Measurements from ENCODE around the gene SLC35E2B.

Gene SLC35E2B

DNA sequence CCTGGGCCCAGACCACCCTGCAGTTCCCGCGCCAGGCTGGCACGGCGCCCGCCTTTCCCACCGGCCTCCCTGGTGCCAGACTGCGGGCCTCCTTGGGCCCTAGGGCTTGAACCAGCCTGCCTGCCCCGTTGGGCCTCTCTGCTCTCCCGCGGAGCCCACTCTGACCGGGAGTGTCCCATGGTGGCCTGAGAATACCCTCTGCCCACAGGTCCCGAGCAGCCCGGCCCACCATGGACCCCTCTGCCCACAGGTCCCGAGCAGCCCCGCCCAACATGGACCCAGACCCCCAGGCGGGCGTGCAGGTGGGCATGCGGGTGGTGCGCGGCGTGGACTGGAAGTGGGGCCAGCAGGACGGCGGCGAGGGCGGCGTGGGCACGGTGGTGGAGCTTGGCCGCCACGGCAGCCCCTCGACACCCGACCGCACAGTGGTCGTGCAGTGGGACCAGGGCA is 69.4 kb downstream of the SLC35E2B start:
- no peak for DNase-seq

- no peak for DNase-seq
Observed at GRCh38 chr1:1622788-1623094, 69.9 kb downstream of the SLC35E2B start.

DNA sequence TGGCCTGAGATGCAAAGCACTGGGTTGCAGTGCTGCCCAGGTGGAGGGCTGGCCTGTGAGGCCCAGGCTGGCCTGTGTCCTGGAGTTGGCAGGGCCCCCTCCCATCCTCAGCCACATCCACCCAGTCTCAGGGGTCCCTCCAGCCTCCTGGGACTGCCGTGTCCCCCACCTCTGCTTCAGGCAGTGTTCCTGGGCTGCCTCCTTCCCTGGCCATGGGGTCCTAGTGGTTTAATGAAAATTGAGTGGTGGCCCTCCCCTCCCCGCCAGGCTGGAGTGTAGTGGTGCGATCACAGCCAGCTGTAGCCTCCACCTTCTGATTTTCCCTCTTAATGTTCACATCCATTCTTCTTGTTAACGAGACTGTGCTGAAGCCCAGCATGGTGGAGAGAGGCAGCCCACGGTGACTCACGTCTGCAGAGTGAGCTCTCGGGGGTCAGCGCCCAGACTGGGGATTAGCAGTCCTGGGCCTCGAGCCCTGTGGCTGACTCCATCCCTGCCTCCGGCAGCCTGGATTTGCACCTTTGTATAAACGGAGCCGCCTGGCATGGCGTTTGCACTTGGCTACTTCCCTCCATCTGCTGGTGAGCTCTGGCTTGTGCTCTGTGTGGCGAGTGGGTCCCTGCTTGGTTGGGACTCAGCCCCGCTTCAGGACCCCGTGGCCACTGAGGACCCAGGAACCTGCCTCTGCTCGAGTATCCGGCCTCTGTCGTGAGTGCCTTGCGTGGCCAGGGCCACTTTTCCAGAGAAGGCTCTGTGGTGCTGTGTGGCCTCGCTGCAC is 70.4 kb downstream of the SLC35E2B start:
- DNase-seq, result no peak

DNA sequence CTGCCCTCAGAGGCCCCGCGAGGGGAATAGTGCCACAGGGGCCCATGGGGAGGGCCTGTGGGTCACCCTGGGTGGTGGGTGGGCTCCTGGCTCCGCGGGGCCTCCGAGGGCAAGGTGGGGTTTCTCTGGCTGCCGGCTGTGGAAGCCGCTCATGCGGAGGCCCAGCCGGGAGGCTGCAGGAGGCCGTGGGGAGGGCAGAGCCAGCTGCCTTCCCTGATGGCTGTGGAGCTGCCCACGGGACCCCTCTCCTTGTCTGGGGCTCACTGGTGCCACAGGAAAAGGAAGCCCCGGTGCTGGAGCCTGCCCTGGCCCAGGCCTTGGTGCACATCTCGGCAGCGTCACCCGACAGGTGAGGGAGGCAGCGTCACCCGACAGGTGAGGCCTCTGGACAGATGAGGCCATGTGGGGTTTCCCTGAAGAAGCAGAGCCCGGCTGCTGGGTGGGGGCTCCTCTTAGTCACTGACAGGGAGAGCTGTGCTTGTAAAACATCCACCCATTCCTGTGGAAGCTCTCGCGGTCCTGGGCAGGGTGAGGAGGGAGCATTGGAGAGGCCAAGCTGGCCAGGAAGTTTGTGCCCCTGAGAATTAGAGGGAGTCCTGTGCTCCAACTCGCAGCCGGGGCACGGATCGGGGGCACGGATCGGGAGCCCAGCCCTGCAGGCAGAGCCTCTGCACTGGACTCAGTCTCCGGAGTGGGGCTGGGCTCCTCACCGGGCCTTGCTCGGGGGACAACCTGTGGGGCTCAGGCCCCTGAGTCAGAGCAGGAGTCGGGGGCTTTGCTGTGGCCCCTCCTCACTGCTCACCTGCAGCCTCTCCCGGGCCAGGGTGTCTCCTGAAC is 71.2 kb downstream of the SLC35E2B start:
- DNase-seq, result no peak

DNA sequence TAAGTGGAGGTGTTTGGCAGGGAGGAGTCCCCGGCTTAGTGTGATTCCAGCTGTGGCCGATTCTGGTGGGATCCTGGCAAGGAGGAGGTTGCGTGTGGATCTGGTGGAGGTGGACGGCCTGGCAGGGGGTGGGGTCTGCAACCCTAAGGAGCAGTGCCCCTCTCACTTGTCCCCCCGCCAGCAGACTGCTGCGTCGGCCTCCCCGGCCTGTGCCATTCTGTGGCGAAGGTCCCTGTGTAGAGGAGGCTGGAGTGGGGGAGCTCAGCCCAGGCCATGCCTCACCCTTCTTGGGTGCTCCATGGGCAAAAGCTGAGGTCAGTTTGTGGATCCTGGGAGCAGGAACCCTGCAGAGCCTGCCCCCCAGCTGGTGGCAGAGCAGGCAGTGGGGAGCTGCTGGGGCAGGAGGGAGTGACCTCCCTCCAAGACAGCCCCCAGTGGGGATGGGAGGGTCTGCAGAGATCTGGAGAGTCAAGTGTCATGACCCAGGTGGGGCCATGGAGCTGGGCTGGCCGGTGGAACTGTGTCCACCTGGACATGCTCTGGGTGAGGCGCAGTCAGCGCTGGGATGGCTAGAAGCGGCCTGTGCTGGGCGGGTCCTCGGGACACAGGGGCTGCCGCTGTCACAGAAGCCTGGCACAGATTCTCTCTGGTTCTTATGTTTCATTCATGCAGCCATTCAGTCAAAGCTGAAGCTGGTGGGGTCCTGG is 72.0 kb downstream of the SLC35E2B start:
- no peak for DNase-seq

DNA sequence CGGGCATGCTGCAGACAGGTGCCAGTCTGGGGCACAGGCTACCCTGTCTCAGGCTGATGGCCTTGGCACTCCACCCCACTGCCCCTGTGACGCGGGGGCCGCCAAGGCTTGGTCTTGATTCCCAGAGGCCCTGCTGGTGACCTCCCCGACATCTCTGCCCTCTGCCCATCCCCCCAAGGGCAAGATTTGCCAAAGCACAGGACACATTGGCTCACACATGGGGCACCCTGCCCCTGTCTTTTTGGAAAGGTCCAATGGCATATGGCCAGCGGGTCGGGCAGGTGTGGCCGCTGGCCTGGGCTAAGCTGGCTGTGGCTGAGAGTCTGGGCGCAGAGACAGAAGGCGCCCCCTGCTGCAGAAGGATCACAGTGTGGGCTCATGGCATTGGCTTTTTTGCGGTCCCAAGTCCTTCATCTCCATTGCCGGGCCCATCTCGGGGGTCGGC is 72.7 kb downstream of the SLC35E2B start:
- peak; percentile 29 for DNase-seq

DNA sequence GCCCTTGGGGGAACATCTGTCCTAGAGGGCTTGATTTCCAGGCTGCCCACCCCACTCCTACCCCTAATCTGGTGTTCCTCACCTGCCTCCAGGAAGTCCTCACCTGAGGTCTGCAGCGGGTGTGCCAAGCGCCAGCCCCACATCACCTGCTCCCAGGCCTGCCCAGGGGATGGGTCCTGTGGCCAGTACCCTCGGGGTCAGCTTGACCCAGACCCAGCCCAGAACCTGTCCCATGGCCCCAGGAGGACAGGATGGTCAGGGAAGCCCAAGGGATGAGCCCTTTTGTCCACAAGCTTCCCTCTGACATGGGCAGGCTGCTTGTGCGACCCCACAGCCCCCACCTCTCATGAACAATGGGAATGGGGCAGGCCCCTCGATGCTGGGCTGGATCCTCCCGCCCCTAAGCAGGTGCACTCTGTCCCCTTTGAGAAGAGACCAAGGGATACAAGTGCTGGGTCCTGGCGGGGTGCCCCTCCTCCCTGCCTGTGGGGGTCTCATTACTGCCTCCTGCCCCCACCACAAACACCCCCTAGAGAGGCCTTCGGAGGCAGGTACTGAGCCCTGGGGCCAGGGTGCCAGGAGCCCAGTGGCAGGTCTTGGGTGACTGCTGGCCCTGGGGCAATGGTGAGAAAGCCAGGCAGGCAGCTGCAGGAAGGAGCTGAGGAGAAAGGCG is 74.1 kb downstream of the SLC35E2B start:
- DNase-seq, result no peak

- DNase-seq, result no peak
Observed at GRCh38 chr1:1617925-1618324, 74.7 kb downstream of the SLC35E2B start.

- DNase-seq, result no peak
Observed at GRCh38 chr1:1617516-1617915, 75.1 kb downstream of the SLC35E2B start.

DNA sequence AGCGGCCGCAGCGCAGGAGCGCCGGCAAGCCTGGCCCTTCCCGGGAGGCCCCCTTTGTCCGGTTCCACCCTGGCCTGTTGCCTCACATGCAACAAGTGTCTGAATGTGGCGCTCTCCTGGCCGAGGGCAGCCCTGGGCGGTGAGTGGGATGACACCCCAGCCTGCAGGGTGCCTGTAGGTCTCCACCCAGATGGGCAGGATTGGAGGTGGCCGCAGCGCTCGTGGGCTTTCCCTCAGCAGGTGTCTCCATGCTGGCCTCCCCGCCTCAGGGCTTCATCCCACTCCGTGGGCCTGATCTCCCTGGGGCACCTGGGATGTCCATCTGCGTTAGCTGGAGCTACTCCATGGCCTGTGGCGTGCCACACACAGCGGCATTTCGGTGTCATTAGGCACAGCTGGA is 75.8 kb downstream of the SLC35E2B start:
- no peak for DNase-seq

GRCh38 chr1:1616045-1616790 is 76.4 kb downstream of the SLC35E2B start:
- peak; percentile 20 for DNase-seq

DNA sequence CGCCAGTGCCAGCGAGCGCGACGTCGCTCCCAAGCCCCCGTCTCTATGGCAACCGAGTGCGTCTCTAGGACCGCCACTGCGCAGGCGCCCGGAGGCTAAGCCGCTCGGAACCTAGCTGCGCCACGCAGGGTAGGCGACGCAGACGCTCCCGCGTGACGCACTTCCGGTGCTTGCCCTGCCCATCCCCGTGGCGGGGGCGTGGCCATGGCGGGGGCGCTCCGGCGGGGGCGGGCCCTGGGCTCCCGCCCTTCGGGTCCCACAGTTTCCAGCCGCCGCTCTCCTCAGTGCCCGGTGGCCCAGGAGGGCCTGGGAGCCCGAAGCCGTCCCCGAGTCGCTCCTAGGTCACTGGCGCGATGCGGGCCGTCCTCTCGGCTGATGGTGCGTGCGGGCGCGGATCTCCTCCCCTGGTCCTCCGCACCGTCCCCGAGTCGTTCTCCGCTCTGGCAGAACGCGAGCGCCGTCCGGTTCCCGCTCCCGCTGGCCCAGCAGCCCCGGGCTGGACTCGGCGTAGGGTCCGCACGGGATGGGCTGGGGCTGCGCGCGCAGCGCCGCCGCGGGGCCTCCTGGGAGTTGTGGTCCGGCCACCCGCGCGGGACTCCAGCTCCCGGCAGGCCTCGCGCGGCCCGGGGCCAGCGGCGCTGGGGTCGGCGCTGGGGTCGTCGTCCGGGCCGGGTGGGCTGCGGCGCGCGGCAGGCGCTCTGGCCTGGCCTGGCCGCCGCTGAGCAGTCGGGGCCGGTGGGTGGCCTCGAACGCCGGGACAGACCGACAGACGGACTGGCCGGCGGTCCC is 77.1 kb downstream of the SLC35E2B start, which contains the start of gene MIB2:
MIB2 (plus strand) TSS at position 245 of the 789 bp plus-strand sequence. CDS start 7,953 bp downstream, outside the sequence.
- DNase-seq, result peak; percentile 98

GRCh38 chr1:1614954-1615255 is 77.7 kb downstream of the SLC35E2B start:
- DNase-seq, result no peak

DNA sequence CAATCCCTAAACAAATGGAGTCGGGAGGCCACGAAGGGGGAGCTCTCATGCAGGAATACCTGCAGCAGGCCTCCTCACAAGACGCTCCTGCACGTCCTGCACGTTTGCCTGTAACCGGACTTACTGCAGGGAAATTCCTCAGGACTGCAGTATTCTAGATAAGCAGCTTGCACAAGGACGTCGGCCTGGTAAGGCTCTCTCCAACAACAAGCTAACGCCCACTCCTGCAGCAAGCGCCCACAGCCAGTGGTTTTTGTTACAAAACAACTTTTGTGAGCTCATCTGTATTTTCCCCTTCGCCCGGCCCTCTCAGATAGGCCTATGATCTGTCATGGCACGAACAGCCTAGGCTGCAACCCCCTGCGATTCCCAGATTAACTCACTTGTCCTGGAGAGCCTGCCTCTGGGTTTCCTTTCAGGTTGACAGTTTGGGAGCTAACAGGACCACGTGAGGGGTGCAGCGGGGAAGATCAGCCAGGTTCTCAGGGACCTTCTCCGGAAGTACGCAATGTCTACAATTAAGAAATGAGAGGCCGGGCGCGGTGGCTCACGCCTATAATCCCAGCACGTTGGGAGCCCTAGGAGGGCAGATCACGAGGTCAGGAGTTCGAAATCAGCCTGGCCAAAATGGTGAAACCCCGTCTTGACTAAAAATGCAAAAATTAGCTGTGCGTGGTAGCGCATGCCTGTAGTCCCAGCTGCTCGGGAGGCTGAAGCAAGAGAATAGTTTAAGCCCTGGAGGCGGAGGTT is 78.2 kb downstream of the SLC35E2B start:
- peak; percentile 91 for DNase-seq

- DNase-seq, result peak; percentile 35
Observed at GRCh38 chr1:1613509-1614082, 79.0 kb downstream of the SLC35E2B start.

GRCh38 chr1:1612104-1612400 is 80.5 kb downstream of the SLC35E2B start:
- DNase-seq, result no peak

DNA sequence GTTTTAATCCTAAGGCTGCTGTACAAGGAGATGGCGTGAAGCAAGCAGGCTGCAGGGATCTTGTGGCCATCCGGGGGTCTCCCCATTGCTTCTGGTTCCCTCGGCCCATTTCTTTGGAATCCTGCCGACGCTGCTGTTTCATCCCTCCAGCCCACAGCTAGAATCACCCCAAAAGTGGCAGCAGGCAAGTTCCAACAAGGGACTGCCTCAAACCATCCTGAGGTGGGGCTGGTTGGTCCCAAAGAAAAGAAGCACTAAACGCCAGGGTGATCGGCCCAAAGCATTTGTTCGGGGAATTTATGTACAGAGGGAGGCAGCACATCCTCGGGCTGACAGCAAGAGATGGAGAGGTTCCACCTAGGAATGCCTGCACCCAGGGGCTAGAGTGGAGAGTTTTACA is 81.8 kb downstream of the SLC35E2B start:
- no peak for DNase-seq

GRCh38 chr1:1609822-1610485 is 82.6 kb downstream of the SLC35E2B start:
- DNase-seq, result no peak
